H1 (cell line): ENCODE data around the gene IFNG-AS1. TPM values are rescaled to one million over a fixed set of nuclear protein-coding genes. Genes with fewer than 3 reads are reported as not detected.

ENCODE experiments used
- CTCF ChIA-PET: fragments of 300-600 bp; sonication (Branson Sonifier 250); formaldehyde crosslinking; loops from one replicate; lab custom pipeline; 2021; ENCODE audit not compliant: partially characterized antibody; lab: Charles Lee
- POLR2A ChIA-PET: fragments of 300-600 bp; sonication (Branson Sonifier 250); formaldehyde crosslinking; loops from one replicate; lab custom pipeline; 2021; ENCODE audit warnings: inconsistent platforms; ENCODE audit not compliant: partially characterized antibody; lab: Charles Lee
- DNase-seq, 2 experiments: peaks; one replicate each; pipeline versions ENCODE4 v3.0.0 to v3.0.0-alpha.2; 2010 to 2022; ENCODE audit warnings: low spot score in 2 of 2, low read depth in 1 of 2, mixed read lengths in 1 of 2
- FAIRE-seq: peaks from 2 replicates; lab custom pipeline; 2011; peaks lifted over from hg19 to GRCh38; lab: Jason Lieb, UNC
- H2AFZ ChIP-seq: 2 replicates; pipeline ENCODE4 v1.8.1; 2012; ENCODE audit warnings: low read length, inconsistent platforms
- H2AK5ac ChIP-seq: 2 replicates; pipeline ENCODE4 v1.6.1; 2013; ENCODE audit warnings: low read depth, low read length
- H2BK120ac ChIP-seq: replicated peaks from 2 replicates; pipeline ENCODE3; 2013; ENCODE audit warnings: low read depth, low read length, inconsistent platforms
- H2BK12ac ChIP-seq: 2 replicates; pipeline ENCODE4 v1.6.1; 2013; ENCODE audit warnings: low read depth, low read length
- H2BK15ac ChIP-seq: 2 replicates; pipeline ENCODE4 v1.6.1; 2013; ENCODE audit warnings: low read length
- H2BK20ac ChIP-seq: 2 replicates; pipeline ENCODE4 v1.6.1; 2013; ENCODE audit warnings: low read length
- H2BK5ac ChIP-seq: 2 replicates; pipeline ENCODE4 v1.6.1; 2013; ENCODE audit warnings: low read depth, low read length
- H3K14ac ChIP-seq: 2 replicates; pipeline ENCODE4 v1.6.1; 2013; ENCODE audit warnings: inconsistent platforms; ENCODE audit not compliant: insufficient read length
- H3K18ac ChIP-seq: 2 replicates; pipeline ENCODE4 v1.6.1; 2013; ENCODE audit warnings: low read length; ENCODE audit errors: extremely low read depth
- H3K23ac ChIP-seq: 2 replicates; pipeline ENCODE4 v1.6.1; 2013; ENCODE audit warnings: inconsistent platforms; ENCODE audit not compliant: insufficient read length
- H3K23me2 ChIP-seq: 2 replicates; pipeline ENCODE4 v1.6.1; 2013; ENCODE audit warnings: low read depth, low read length
- H3K27ac ChIP-seq: 2 replicates; pipeline ENCODE4 v1.6.1; 2011; ENCODE audit warnings: low read depth, low read length, inconsistent platforms
- H3K27me3 ChIP-seq, 4 experiments: replicated peaks in 1 of 4; 1 replicate in 1 of 4; 2 replicates in 3 of 4; pipeline versions ENCODE4 v1.6.1 to v1.8.1; 2011 to 2013; ENCODE audit warnings: low read length in 3 of 4, mild to moderate bottlenecking in 3 of 4, inconsistent platforms in 2 of 4, mixed read lengths in 2 of 4, moderate library complexity in 1 of 4; ENCODE audit not compliant: control insufficient read depth in 3 of 4, insufficient read depth in 3 of 4; ENCODE audit errors: extremely low read depth in 1 of 4
- H3K36me3 ChIP-seq, 4 experiments: 2 replicates each; pipeline versions ENCODE4 v1.6.1 to v1.8.1; 2011 to 2013; ENCODE audit warnings: mild to moderate bottlenecking in 4 of 4, low read length in 3 of 4, moderate library complexity in 2 of 4, control low read depth in 1 of 4, inconsistent platforms in 1 of 4; ENCODE audit not compliant: insufficient read depth in 4 of 4, control insufficient read depth in 2 of 4
- H3K4ac ChIP-seq: replicated peaks from 2 replicates; pipeline ENCODE3; 2013; ENCODE audit warnings: low read length, low read depth, mixed read lengths, inconsistent platforms; ENCODE audit not compliant: insufficient read length
- H3K4me1 ChIP-seq, 4 experiments: replicated peaks in 1 of 4; 1 replicate in 1 of 4; 2 replicates in 3 of 4; pipeline versions ENCODE4 v1.6.1 to v1.8.1; 2011 to 2013; ENCODE audit warnings: low read length in 3 of 4, inconsistent platforms in 2 of 4, mixed read lengths in 1 of 4; ENCODE audit not compliant: insufficient read depth in 4 of 4, control insufficient read depth in 3 of 4
- H3K4me2 ChIP-seq, 2 experiments: 2 replicates each; pipeline versions ENCODE4 v1.6.1 to v1.8.1; 2011 to 2013; ENCODE audit warnings: low read depth in 2 of 2, low read length in 2 of 2, control low read depth in 1 of 2, inconsistent platforms in 1 of 2, mild to moderate bottlenecking in 1 of 2; ENCODE audit not compliant: insufficient read depth in 1 of 2
- H3K4me3 ChIP-seq, 4 experiments: fragments of 200-600, 300-600 bp in 1 of 4; sonication (generic), shearing (Covaris generic), sonication (Bioruptor Twin) in 1 of 4; 2 replicates each; pipeline versions ENCODE4 v1.5.1 to v1.8.1; 2011 to 2016; ENCODE audit warnings: low read length in 4 of 4, low read depth in 3 of 4, control low read depth in 2 of 4, inconsistent platforms in 2 of 4, mild to moderate bottlenecking in 2 of 4, mixed read lengths in 1 of 4, moderate library complexity in 1 of 4; ENCODE audit not compliant: insufficient read depth in 2 of 4; ENCODE audit errors: extremely low read depth in 1 of 4
- H3K56ac ChIP-seq: replicated peaks from 2 replicates; pipeline ENCODE3; 2013; ENCODE audit warnings: low read depth, mild to moderate bottlenecking, mixed read lengths, low read length, inconsistent platforms; ENCODE audit not compliant: insufficient read length
- H3K79me1 ChIP-seq: 2 replicates; pipeline ENCODE4 v1.6.1; 2013; ENCODE audit warnings: low read depth, low read length, control low read depth
- H3K79me2 ChIP-seq, 2 experiments: 2 replicates each; pipeline versions ENCODE4 v1.6.1 to v1.8.1; 2012 to 2013; ENCODE audit warnings: low read length in 2 of 2, mild to moderate bottlenecking in 2 of 2, inconsistent platforms in 1 of 2; ENCODE audit not compliant: insufficient read depth in 2 of 2, control insufficient read depth in 1 of 2
- H3K9ac ChIP-seq, 4 experiments: replicated peaks in 1 of 4; 1 replicate in 1 of 4; 2 replicates in 3 of 4; pipeline versions ENCODE4 v1.6.1 to v1.8.1; 2011 to 2013; ENCODE audit warnings: low read depth in 3 of 4, low read length in 3 of 4, control low read depth in 2 of 4, mild to moderate bottlenecking in 2 of 4, moderate library complexity in 2 of 4, inconsistent platforms in 1 of 4; ENCODE audit errors: extremely low read depth in 1 of 4
- H3K9me3 ChIP-seq, 2 experiments: 2 replicates each; pipeline versions ENCODE4 v1.6.1 to v1.8.1; 2012 to 2013; ENCODE audit warnings: mild to moderate bottlenecking in 2 of 2, moderate library complexity in 2 of 2, control low read depth in 1 of 2, inconsistent platforms in 1 of 2, low read depth in 1 of 2, low read length in 1 of 2, mixed read lengths in 1 of 2; ENCODE audit not compliant: insufficient read depth in 2 of 2
- H4K20me1 ChIP-seq, 2 experiments: replicated peaks in 1 of 2; 2 replicates each; pipeline versions ENCODE3 to v1.8.1; 2011 to 2013; ENCODE audit warnings: inconsistent platforms in 2 of 2, low read length in 2 of 2, mild to moderate bottlenecking in 1 of 2; ENCODE audit not compliant: insufficient read depth in 2 of 2, control insufficient read depth in 1 of 2
- H4K5ac ChIP-seq: 2 replicates; pipeline ENCODE4 v1.6.1; 2013; ENCODE audit warnings: low read length, low read depth, mixed read lengths, inconsistent platforms; ENCODE audit not compliant: insufficient read length
- H4K8ac ChIP-seq: 2 replicates; pipeline ENCODE4 v1.8.0; 2013; ENCODE audit warnings: mild to moderate bottlenecking, moderate library complexity, low read length, inconsistent platforms; ENCODE audit not compliant: insufficient read depth; ENCODE audit errors: extremely low read depth
- H4K91ac ChIP-seq: replicated peaks from 2 replicates; pipeline ENCODE3; 2013; ENCODE audit warnings: low read length, mixed read lengths, inconsistent platforms; ENCODE audit not compliant: insufficient read length
- GABPA ChIP-seq: IDR thresholded peaks from 2 replicates; pipeline ENCODE4 v1.6.1; 2011; ENCODE audit warnings: mild to moderate bottlenecking, low read length, moderate library complexity, borderline replicate concordance; ENCODE audit not compliant: insufficient read depth
- POLR2AphosphoS5 ChIP-seq: IDR thresholded peaks from 2 replicates; pipeline ENCODE4 v1.6.1; 2011; ENCODE audit warnings: low read depth, low read length
- RBBP5 ChIP-seq: IDR thresholded peaks from 2 replicates; pipeline ENCODE4 v1.7.1; 2012; ENCODE audit warnings: low read depth, mild to moderate bottlenecking, inconsistent platforms, low read length, moderate library complexity, borderline replicate concordance
- SRF ChIP-seq: IDR thresholded peaks from 2 replicates; pipeline ENCODE4 v1.6.1; 2011; ENCODE audit warnings: mild to moderate bottlenecking, low read depth, low read length, moderate library complexity
- TCF12 ChIP-seq: IDR thresholded peaks from 2 replicates; pipeline ENCODE4 v1.6.1; 2011; ENCODE audit warnings: low read depth, mild to moderate bottlenecking, low read length
- polyA plus RNA-seq, 7 experiments: library from polyadenylated mRNA; depleted of rRNA in 3 of 7; stranded (reverse) in 5 of 7; unstranded in 2 of 7; fragments of >200 nt in 5 of 7; fragments of 200-250 nt in 2 of 7; gene quantifications; 1 replicate in 5 of 7; 2 replicates in 1 of 7; 4 replicates in 1 of 7; pipeline versions ENCODE4 v1.2.1 to v1.2.3, GENCODE V29; 2011 to 2013; ENCODE audit warnings: missing spikeins in 2 of 7, mixed read lengths in 2 of 7
- total RNA-seq: library from RNA; stranded (reverse); fragmentation: NEBNext Ultra II Directional; extraction: Animal tissue kit (Norgen Biotek cat#: 25700); gene quantifications from 2 replicates; pipeline ENCODE4 v1.2.1, GENCODE V29; 2021

The IFNG-AS1 gene
- total and polyA plus RNA-seq, 2 of the 8 experiments (the other 6 are each of a cell fraction or from before 2014, with no cell fraction given) = not detected

- CTCF ChIA-PET = interaction anchor here (0.6 to 8.4 kb wide), 12 partner anchors 8 to 392 kb away, joined by 3 to 82 read pairs (median 3); partner anchors contain the start of genes IFNG and IL22
- DNase-seq = no peak
- no peak overlapping the region for H2AK5ac ChIP-seq
- H3K27me3 ChIP-seq = no peaks in the 10 kb centered on the region
- H2BK15ac ChIP-seq = no peak overlapping the region
- H3K9me3 ChIP-seq = no peaks in the 10 kb centered on the region
- no peaks in the 10 kb centered on the region for H3K36me3 ChIP-seq
- no peak overlapping the region for H2AFZ ChIP-seq
- H3K56ac ChIP-seq = no peak overlapping the region
- no peak overlapping the region for H3K4ac ChIP-seq
- no peak overlapping the region for H4K5ac ChIP-seq
- H3K79me2 ChIP-seq = no peaks in the 10 kb centered on the region
- no peaks in the 10 kb centered on the region for H3K23me2 ChIP-seq
- H2BK12ac ChIP-seq = no peak overlapping the region
- H3K14ac ChIP-seq = no peak overlapping the region
- no peak overlapping the region for H4K91ac ChIP-seq
- H3K23ac ChIP-seq = no peak overlapping the region
- TF ChIP-seq POLR2AphosphoS5 (no peak), SRF (no peak), RBBP5 (no peak), TCF12 (no peak), GABPA (no peak)
- TF ChIP-seq, all 59 proteins: peak for 0
- no peaks in the 10 kb centered on the region; the same call in 1 of the 2 replicates for H3K79me1 ChIP-seq
- no peak overlapping the region for H3K18ac ChIP-seq
- H4K20me1 ChIP-seq = no peaks in the 10 kb centered on the region
- no peak overlapping the region for H2BK120ac ChIP-seq
- POLR2A ChIA-PET = no interaction called here
- H2BK20ac ChIP-seq = no peak overlapping the region
- no peak overlapping the region for H3K4me2 ChIP-seq
- FAIRE-seq = no peak
- H2BK5ac ChIP-seq = no peak overlapping the region
- no peak overlapping the region for H3K4me3 ChIP-seq
- no peaks in the 10 kb centered on the region for H3K4me1 ChIP-seq
- H4K8ac ChIP-seq = no peak overlapping the region
- H3K9ac ChIP-seq = no peak overlapping the region
- H3K27ac ChIP-seq = no peak overlapping the region
Measured at GRCh38 chr12:68037616-68038255, 48.5 kb downstream of the IFNG-AS1 start.
